SJCRH30 (cell line): Measurements from ENCODE around the gene VIPR2. TPM values are rescaled to one million over a fixed set of nuclear protein-coding genes. Genes with fewer than 3 reads are reported as not detected.

ENCODE experiments used
- DNase-seq, 2 experiments: peaks; one replicate each; pipeline ENCODE4 v3.0.0-alpha.2; 2015 to 2020
- H3K27ac ChIP-seq: fragments of 250-450 bp; sonication (Bioruptor Pico); 2 replicates; pipeline ENCODE4 v1.5.1; 2020; ENCODE audit warnings: mild to moderate bottlenecking, moderate library complexity
- H3K27me3 ChIP-seq: fragments of 250-450 bp; sonication (Bioruptor Pico); 2 replicates; pipeline ENCODE4 v1.5.1; 2020; ENCODE audit warnings: mild to moderate bottlenecking, moderate library complexity
- H3K36me3 ChIP-seq: fragments of 250-450 bp; sonication (Bioruptor Pico); 2 replicates; pipeline ENCODE4 v1.5.1; 2020; ENCODE audit warnings: mild to moderate bottlenecking, moderate library complexity
- H3K4me1 ChIP-seq: fragments of 250-450 bp; sonication (Bioruptor Pico); 2 replicates; pipeline ENCODE4 v1.5.1; 2020; ENCODE audit warnings: mild to moderate bottlenecking, moderate library complexity
- H3K4me3 ChIP-seq: fragments of 250-450 bp; sonication (Bioruptor Pico); 2 replicates; pipeline ENCODE4 v1.5.1; 2020; ENCODE audit warnings: mild to moderate bottlenecking, moderate library complexity
- H3K9me3 ChIP-seq: fragments of 250-450 bp; sonication (Bioruptor Pico); replicated peaks from 2 replicates; pipeline ENCODE4 v1.5.1; 2020; ENCODE audit warnings: mild to moderate bottlenecking, moderate library complexity
- total RNA-seq: library from RNA; depleted of rRNA; stranded (reverse); fragments of >200 nt; shearing (Covaris generic); gene quantifications from 2 replicates; pipeline ENCODE4 v1.2.3, GENCODE V29; 2014

Gene VIPR2
- total RNA-seq, 1 experiment from 2014 or later, result 10.2 TPM

GRCh38 chr7:159017741-159018140, 126.9 kb downstream of the VIPR2 start:
- H3K9me3 ChIP-seq, result no peaks in the 10 kb centered on the region; the same call in 1 of the 2 replicates
- H3K4me1 ChIP-seq, result peaks cover 14% of the 10 kb centered on the region
- peaks cover 50% of the 10 kb centered on the region for H3K36me3 ChIP-seq
- DNase-seq, result no peak
- no peak overlapping the region for H3K4me3 ChIP-seq
- H3K27ac ChIP-seq, result no peak overlapping the region
- H3K27me3 ChIP-seq, result no peaks in the 10 kb centered on the region

- Histone ChIP-seq H3K4me1 (peaks cover 14% of the 10 kb centered on the region), H3K9me3 (no peaks in the 10 kb centered on the region; the same call in 1 of the 2 replicates)
These were observed 127.5 kb downstream of the VIPR2 start for GRCh38 chr7:159017210-159017609.

GRCh38 chr7:159016591-159016990, 128.1 kb downstream of the VIPR2 start:
- Histone ChIP-seq H3K27ac (no peak overlapping the region), H3K4me1 (peaks cover 14% of the 10 kb centered on the region), H3K9me3 (no peaks in the 10 kb centered on the region; the same call in 1 of the 2 replicates), H3K4me3 (no peak overlapping the region), H3K36me3 (peaks cover 38% of the 10 kb centered on the region), H3K27me3 (no peaks in the 10 kb centered on the region)
- no peak for DNase-seq

More at GRCh38 chr7:159017210-159017609, 127.5 kb downstream of the VIPR2 start:
- Histone ChIP-seq H3K4me3 (no peak overlapping the region), H3K27ac (no peak overlapping the region), H3K36me3 (peaks cover 45% of the 10 kb centered on the region), H3K27me3 (no peaks in the 10 kb centered on the region)
- DNase-seq, result no peak

GRCh38 chr7:159015454-159016410, 128.9 kb downstream of the VIPR2 start:
- Histone ChIP-seq H3K27me3 (no peaks in the 10 kb centered on the region), H3K27ac (no peak overlapping the region), H3K9me3 (no peaks in the 10 kb centered on the region; the same call in 1 of the 2 replicates), H3K4me3 (no peak overlapping the region), H3K4me1 (peaks cover 14% of the 10 kb centered on the region), H3K36me3 (peaks cover 30% of the 10 kb centered on the region)
- DNase-seq, result peak in 1 of 2 experiments; percentile 43

GRCh38 chr7:159015081-159015453, 129.6 kb downstream of the VIPR2 start:
- Histone ChIP-seq H3K4me1 (peaks cover 14% of the 10 kb centered on the region), H3K27ac (no peak overlapping the region), H3K36me3 (peaks cover 23% of the 10 kb centered on the region), H3K4me3 (no peak overlapping the region), H3K27me3 (no peaks in the 10 kb centered on the region), H3K9me3 (no peaks in the 10 kb centered on the region)
- no peak for DNase-seq

- no peak for DNase-seq
- Histone ChIP-seq H3K4me3 (no peak overlapping the region), H3K36me3 (peaks cover 20% of the 10 kb centered on the region), H3K9me3 (no peaks in the 10 kb centered on the region), H3K27ac (no peak overlapping the region), H3K4me1 (peaks cover 14% of the 10 kb centered on the region), H3K27me3 (no peaks in the 10 kb centered on the region)
These were observed 130.2 kb downstream of the VIPR2 start for GRCh38 chr7:159014297-159015062.

GRCh38 chr7:159013825-159014289, 130.8 kb downstream of the VIPR2 start:
- Histone ChIP-seq H3K27ac (no peak overlapping the region), H3K36me3 (peaks cover 13% of the 10 kb centered on the region), H3K4me1 (peaks cover 14% of the 10 kb centered on the region), H3K9me3 (no peaks in the 10 kb centered on the region), H3K27me3 (no peaks in the 10 kb centered on the region), H3K4me3 (no peak overlapping the region)
- DNase-seq, result no peak

- Histone ChIP-seq H3K36me3 (peaks cover 12% of the 10 kb centered on the region), H3K4me3 (peak overlapping the region; percentile 74), H3K27ac (no peak overlapping the region; the same call in 1 of the 2 replicates), H3K9me3 (no peaks in the 10 kb centered on the region), H3K4me1 (peaks cover 14% of the 10 kb centered on the region), H3K27me3 (no peaks in the 10 kb centered on the region)
- DNase-seq, result no peak
These were observed 131.4 kb downstream of the VIPR2 start for GRCh38 chr7:159013181-159013690.

GRCh38 chr7:159012353-159013069, 132.2 kb downstream of the VIPR2 start:
- peak; percentile 73 to 81 for DNase-seq
- H3K9me3 ChIP-seq, result no peaks in the 10 kb centered on the region
- H3K4me3 ChIP-seq, result peak overlapping the region; percentile 74
- peaks cover 18% of the 10 kb centered on the region for H3K4me1 ChIP-seq
- H3K36me3 ChIP-seq, result peaks cover 9% of the 10 kb centered on the region
- no peaks in the 10 kb centered on the region for H3K27me3 ChIP-seq
- H3K27ac ChIP-seq, result peak overlapping the region; percentile 99

- Histone ChIP-seq H3K36me3 (peaks cover 4% of the 10 kb centered on the region; the same call in 1 of the 2 replicates), H3K4me1 (peaks cover 24% of the 10 kb centered on the region), H3K9me3 (no peaks in the 10 kb centered on the region), H3K27ac (peak overlapping the region; percentile 99), H3K4me3 (peak overlapping the region; percentile 74), H3K27me3 (no peaks in the 10 kb centered on the region)
- DNase-seq, result peak in 1 of 2 experiments; percentile 45
These were observed 133.0 kb downstream of the VIPR2 start for GRCh38 chr7:159011722-159012022.

- peak; percentile 39 to 60 for DNase-seq
- Histone ChIP-seq H3K27me3 (no peaks in the 10 kb centered on the region), H3K9me3 (no peaks in the 10 kb centered on the region), H3K27ac (peak overlapping the region; percentile 99), H3K4me1 (peaks cover 24% of the 10 kb centered on the region), H3K4me3 (peak overlapping the region; percentile 74), H3K36me3 (peaks cover 4% of the 10 kb centered on the region; the same call in 1 of the 2 replicates)
These were observed 133.5 kb downstream of the VIPR2 start for GRCh38 chr7:159010937-159011721.

- Histone ChIP-seq H3K27ac (peak overlapping the region; percentile 99), H3K9me3 (no peaks in the 10 kb centered on the region), H3K4me3 (peak overlapping the region; percentile 74), H3K27me3 (no peaks in the 10 kb centered on the region), H3K36me3 (peaks cover 4% of the 10 kb centered on the region; the same call in 1 of the 2 replicates), H3K4me1 (peaks cover 24% of the 10 kb centered on the region)
- peak in 1 of 2 experiments; percentile 25 for DNase-seq
These were observed 134.3 kb downstream of the VIPR2 start for GRCh38 chr7:159010411-159010810.

GRCh38 chr7:159009951-159010350, 134.7 kb downstream of the VIPR2 start:
- peak overlapping the region; percentile 74 for H3K4me3 ChIP-seq
- peaks cover 20% of the 10 kb centered on the region for H3K4me1 ChIP-seq
- H3K27ac ChIP-seq, result peak overlapping the region; percentile 99
- peaks cover 4% of the 10 kb centered on the region; the same call in 1 of the 2 replicates for H3K36me3 ChIP-seq
- DNase-seq, result peak in 1 of 2 experiments; percentile 45
- H3K27me3 ChIP-seq, result no peaks in the 10 kb centered on the region
- H3K9me3 ChIP-seq, result no peaks in the 10 kb centered on the region
